ENCODE measurements around the gene ASAP2. TPM values are rescaled to one million over a fixed set of nuclear protein-coding genes. Genes with fewer than 3 reads are reported as not detected.

The ASAP2 gene
- polyA plus RNA-seq, 1 donor (not counting 4 experiments of a cell fraction or from before 2014, with no cell fraction given), result 54.2 TPM

GRCh38 chr2:9373476-9373875 lies 166.9 kb downstream of the ASAP2 start:
- H3K4me1 ChIP-seq (ENCODE audit: control insufficient read depth, extremely low read depth, insufficient read depth, low read length), result peaks cover 4% of the 10 kb centered on the region
- dilution Hi-C loops (cut with MboI; ENCODE audit: extremely low pct_ligation_motif_present, low sequenced_read_pairs), result no loop called here

GRCh38 chr2:9374071-9374730 lies 167.6 kb downstream of the ASAP2 start:
- Histone ChIP-seq H3K9me1 (ENCODE audit: control insufficient read depth, extremely low read depth, insufficient read depth, low read length) (no peaks in the 10 kb centered on the region), H3K9me3 (ENCODE audit: control insufficient read depth, low read depth, low read length) (no peaks in the 10 kb centered on the region), H3K36me3 (ENCODE audit: control insufficient read depth in 2 of 2, extremely low read depth in 1 of 2, insufficient read depth in 2 of 2, low read length in 2 of 2) (peaks cover 51 to 67% of the 10 kb centered on the region in 2 experiments), H3K27ac (ENCODE audit: control insufficient read depth, insufficient read depth, low read length) (no peak overlapping the region), H3K79me2 (ENCODE audit: control insufficient read depth, insufficient read depth, low read length) (no peaks in the 10 kb centered on the region), H3K9ac (ENCODE audit: control insufficient read depth, extremely low read depth, insufficient read depth, low read length) (no peak overlapping the region), H4K20me1 (ENCODE audit: control insufficient read depth, extremely low read depth, insufficient read depth, low read length) (peaks cover 2% of the 10 kb centered on the region), H3K4me1 (ENCODE audit: control insufficient read depth, extremely low read depth, insufficient read depth, low read length) (peaks cover 4% of the 10 kb centered on the region), H3K4me2 (ENCODE audit: control insufficient read depth, extremely low read depth, insufficient read depth, low read depth, low read length) (no peak overlapping the region), H3K4me3 (ENCODE audit: control insufficient read depth in 2 of 3, extremely low read depth in 1 of 3, insufficient read depth in 2 of 3, low read depth in 1 of 3, low read length in 3 of 3) (no peak overlapping the region), H3K27me3 (ENCODE audit: control insufficient read depth, extremely low read depth, insufficient read depth, low read length) (no peaks in the 10 kb centered on the region), H2AFZ (ENCODE audit: control insufficient read depth, low read length) (no peak overlapping the region)
- FAIRE-seq (no peak), DNase-seq (ENCODE audit: low read depth, low spot score) (no peak)
- dilution Hi-C loops (cut with MboI; ENCODE audit: extremely low pct_ligation_motif_present, low sequenced_read_pairs), result no loop called here
- TF ChIP-seq EZH2 (IDR thresholded peaks at IDR 0.05; ENCODE audit: low read length) (no peak), CTCF (optimal IDR thresholded peaks at IDR 0.05 in 1 of 3, IDR thresholded peaks at IDR 0.05 in 1 of 3, conservative IDR thresholded peaks at IDR 0.05 in 1 of 3; ENCODE audit: extremely low read depth in 1 of 3, insufficient read depth in 2 of 3, low read length in 3 of 3) (no peak)

More at GRCh38 chr2:9373476-9373875, 166.9 kb downstream of the ASAP2 start:
- no peak overlapping the region for H2AFZ ChIP-seq (ENCODE audit: control insufficient read depth, low read length)
- no peak for TF ChIP-seq EZH2 (IDR thresholded peaks at IDR 0.05; ENCODE audit: low read length)
- no peak for TF ChIP-seq CTCF (optimal IDR thresholded peaks at IDR 0.05 in 1 of 3, IDR thresholded peaks at IDR 0.05 in 1 of 3, conservative IDR thresholded peaks at IDR 0.05 in 1 of 3; ENCODE audit: extremely low read depth in 1 of 3, insufficient read depth in 2 of 3, low read length in 3 of 3)
- no peak overlapping the region for H3K9ac ChIP-seq (ENCODE audit: control insufficient read depth, extremely low read depth, insufficient read depth, low read length)
- H3K9me3 ChIP-seq (ENCODE audit: control insufficient read depth, low read depth, low read length), result no peaks in the 10 kb centered on the region
- H3K79me2 ChIP-seq (ENCODE audit: control insufficient read depth, insufficient read depth, low read length), result no peaks in the 10 kb centered on the region
- DNase-seq (ENCODE audit: low read depth, low spot score) (no peak), FAIRE-seq (no peak)
- H4K20me1 ChIP-seq (ENCODE audit: control insufficient read depth, extremely low read depth, insufficient read depth, low read length), result peaks cover 2% of the 10 kb centered on the region
- H3K9me1 ChIP-seq (ENCODE audit: control insufficient read depth, extremely low read depth, insufficient read depth, low read length), result no peaks in the 10 kb centered on the region
- H3K4me2 ChIP-seq (ENCODE audit: control insufficient read depth, extremely low read depth, insufficient read depth, low read depth, low read length), result no peak overlapping the region
- H3K36me3 ChIP-seq (ENCODE audit: control insufficient read depth in 2 of 2, extremely low read depth in 1 of 2, insufficient read depth in 2 of 2, low read length in 2 of 2), result peaks cover 49 to 65% of the 10 kb centered on the region in 2 experiments
- H3K27me3 ChIP-seq (ENCODE audit: control insufficient read depth, extremely low read depth, insufficient read depth, low read length), result no peaks in the 10 kb centered on the region
- H3K27ac ChIP-seq (ENCODE audit: control insufficient read depth, insufficient read depth, low read length), result no peak overlapping the region
- no peak overlapping the region for H3K4me3 ChIP-seq (ENCODE audit: control insufficient read depth in 2 of 3, extremely low read depth in 1 of 3, insufficient read depth in 2 of 3, low read depth in 1 of 3, low read length in 3 of 3)
